Cardiac muscle cell (in vitro differentiated cells and primary cell): ENCODE results near the gene VPS54. TPM values are rescaled to one million over a fixed set of nuclear protein-coding genes. Genes with fewer than 3 reads are reported as not detected.

Experiments
- DNase-seq, 2 donors: peaks; one replicate each; pipeline versions ENCODE4 v3.0.0 to v3.0.0-alpha.2; 2010 to 2017; ENCODE audit warnings: low read depth in 1 of 2, low spot score in 1 of 2
- H3K27ac ChIP-seq: fragments of 200-600 bp; sonication (generic); 2 replicates; pipeline ENCODE4 v1.5.1; 2016
- H3K27me3 ChIP-seq: fragments of 200-600 bp; sonication (generic); 2 replicates; pipeline ENCODE4 v1.6.0; 2016; ENCODE audit warnings: control low read depth
- H3K36me3 ChIP-seq: fragments of 200-600 bp; sonication (generic); 2 replicates; pipeline ENCODE4 v1.5.1; 2016; ENCODE audit warnings: control low read depth
- H3K4me1 ChIP-seq: fragments of 200-600 bp; sonication (generic); 2 replicates; pipeline ENCODE4 v1.8.1; 2017; ENCODE audit warnings: low read depth, mild to moderate bottlenecking, mixed run types
- H3K4me3 ChIP-seq: fragments of 200-600 bp; sonication (generic); 2 replicates; pipeline ENCODE4 v1.5.1; 2016; ENCODE audit warnings: mild to moderate bottlenecking
- H3K9me3 ChIP-seq: fragments of 200-600 bp; sonication (generic); 2 replicates; pipeline ENCODE4 v1.5.1; 2017; ENCODE audit warnings: low read depth, mild to moderate bottlenecking, control low read depth
- CTCF ChIP-seq: IDR thresholded peaks from 2 replicates; pipeline ENCODE4 v1.5.1; 2012; ENCODE audit warnings: low read depth, mild to moderate bottlenecking, low read length
- polyA plus RNA-seq: library from polyadenylated mRNA; unstranded; fragments of >200 nt; fragmentation: Nextera tagmentation; extraction: Ambion mirVana; gene quantifications from 2 replicates; pipeline ENCODE4 v1.2.1, GENCODE V29; 2016
- total RNA-seq: library from RNA; depleted of rRNA; stranded (reverse); fragments of >200 nt; gene quantifications from 2 replicates; pipeline ENCODE4 v1.2.3, GENCODE V29; 2016

Gene VPS54
- total and polyA plus RNA-seq, 2 experiments from 2014 or later = 18.7 to 22.4 TPM

- Histone ChIP-seq H3K36me3 (peaks cover 41% of the 10 kb centered on the region), H3K27me3 (no peaks in the 10 kb centered on the region), H3K4me3 (no peak overlapping the region), H3K4me1 (peaks cover 26% of the 10 kb centered on the region), H3K9me3 (no peaks in the 10 kb centered on the region), H3K27ac (peak overlapping the region; percentile 84)
- DNase-seq = peak; percentile 57 to 81
- peak; percentile 50 for TF ChIP-seq CTCF
Measured at GRCh38 chr2:63861220-63861822, 157.9 kb downstream of the VPS54 start.

GRCh38 chr2:63858291-63858690, 160.9 kb downstream of the VPS54 start:
- Histone ChIP-seq H3K27ac (peak overlapping the region; percentile 21), H3K36me3 (peaks cover 36% of the 10 kb centered on the region), H3K27me3 (no peaks in the 10 kb centered on the region), H3K4me1 (peaks cover 33% of the 10 kb centered on the region), H3K9me3 (no peaks in the 10 kb centered on the region), H3K4me3 (no peak overlapping the region)
- no peak for DNase-seq
- TF ChIP-seq CTCF = no peak

GRCh38 chr2:63856303-63856603, 163.0 kb downstream of the VPS54 start:
- Histone ChIP-seq H3K4me3 (no peak overlapping the region), H3K36me3 (peaks cover 31% of the 10 kb centered on the region), H3K9me3 (no peaks in the 10 kb centered on the region), H3K27ac (no peak overlapping the region), H3K4me1 (peaks cover 36% of the 10 kb centered on the region), H3K27me3 (no peaks in the 10 kb centered on the region)
- DNase-seq = no peak
- no peak for TF ChIP-seq CTCF

- H3K36me3 ChIP-seq = peaks cover 31% of the 10 kb centered on the region
- no peak for TF ChIP-seq CTCF
- H3K27me3 ChIP-seq = no peaks in the 10 kb centered on the region
- DNase-seq = no peak
- no peaks in the 10 kb centered on the region for H3K9me3 ChIP-seq
- H3K27ac ChIP-seq = peak overlapping the region; percentile 93
- H3K4me3 ChIP-seq = no peak overlapping the region
- H3K4me1 ChIP-seq = peaks cover 42% of the 10 kb centered on the region
Measured at GRCh38 chr2:63855418-63856302, 163.6 kb downstream of the VPS54 start.

- no peaks in the 10 kb centered on the region for H3K27me3 ChIP-seq
- H3K9me3 ChIP-seq = no peaks in the 10 kb centered on the region
- no peak for TF ChIP-seq CTCF
- DNase-seq = peak in 1 of 2 donors; percentile 75
- H3K4me1 ChIP-seq = peaks cover 62% of the 10 kb centered on the region
- H3K36me3 ChIP-seq = peaks cover 17% of the 10 kb centered on the region
- H3K27ac ChIP-seq = peak overlapping the region; percentile 93
- no peak overlapping the region for H3K4me3 ChIP-seq
Measured at GRCh38 chr2:63853527-63854310, 165.5 kb downstream of the VPS54 start.
